Measurements from ENCODE around the gene ZNF281. TPM values are rescaled to one million over a fixed set of nuclear protein-coding genes. Genes with fewer than 3 reads are reported as not detected.

ZNF281 gene
- total RNA-seq, 1 experiment from 2014 or later = 31.3 TPM

DNA sequence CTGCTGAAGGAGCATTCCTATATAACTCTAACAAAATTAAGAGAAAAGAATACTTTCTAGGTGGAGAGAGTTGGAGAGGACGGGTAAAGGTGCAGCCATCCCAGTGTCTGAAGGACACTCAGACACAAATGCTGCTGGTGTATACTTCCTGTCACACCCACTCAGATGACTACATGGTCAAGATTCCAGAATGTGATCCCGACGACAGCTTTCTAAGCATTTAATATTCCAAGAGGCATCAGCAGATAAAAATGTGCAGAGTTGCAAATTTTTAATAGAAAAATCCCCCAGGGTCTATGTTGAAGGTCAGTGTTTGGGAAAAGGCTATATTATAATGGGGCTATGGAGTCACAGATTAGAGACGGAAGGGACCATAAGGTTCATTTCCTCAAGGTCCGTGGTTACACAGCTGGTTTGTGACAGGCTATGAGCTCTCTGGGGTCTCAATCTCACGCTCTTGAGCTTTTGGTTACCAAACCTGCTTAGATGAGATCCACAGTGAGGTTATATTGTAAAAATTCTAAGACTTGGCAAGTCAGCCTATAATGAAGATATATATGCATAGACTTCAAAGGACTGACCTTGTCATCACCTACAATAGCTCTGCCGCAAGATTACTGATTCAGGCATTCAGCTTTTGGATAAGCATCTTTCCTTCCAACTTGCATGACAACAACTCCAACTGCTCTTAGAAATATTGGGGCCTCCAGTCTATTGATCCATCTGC lies 35.1 kb downstream of the ZNF281 start:
- Mint-ChIP-seq H3K4me1 (ENCODE audit: low read depth, unreplicated experiment) (peaks cover 56% of the 10 kb centered on the region), H3K9me3 (ENCODE audit: unreplicated experiment) (peaks cover 25% of the 10 kb centered on the region), H3K27ac (ENCODE audit: unreplicated experiment) (peak overlapping the region; percentile 54), H3K4me3 (ENCODE audit: unreplicated experiment) (peak overlapping the region; percentile 67), H3K27me3 (ENCODE audit: insufficient read depth, unreplicated experiment) (no peaks in the 10 kb centered on the region), H3K36me3 (ENCODE audit: insufficient read depth, unreplicated experiment) (no peaks in the 10 kb centered on the region)
- H3K9me3 ChIP-seq = no peaks in the 10 kb centered on the region
- intact Hi-C loops (cut with micrococcal nuclease; ENCODE audit: unreplicated experiment) = loop anchor here (5.0 kb wide), 2 partner anchors 93 to 347 kb away; partner anchors contain the start of gene NR5A2
- ChIA-PET POLR2A (no interaction called here), CTCF (no interaction called here)
- H3K36me3 ChIP-seq (ENCODE audit: control insufficient read depth, insufficient read depth, low read length) = no peaks in the 10 kb centered on the region; the same call in 1 of the 2 replicates
- H3K27me3 ChIP-seq (replicated peaks; ENCODE audit: control insufficient read depth, insufficient read depth, low read length) = no peaks in the 10 kb centered on the region
- H3K4me3 ChIP-seq (ENCODE audit: low read depth, low read length) = no peak overlapping the region
- no TSS peak for BruUV-seq (replicated peaks)
- H3K4me1 ChIP-seq = peaks cover 58% of the 10 kb centered on the region
- DNase-seq = no peak
- TF ChIP-seq, protein P1, sequence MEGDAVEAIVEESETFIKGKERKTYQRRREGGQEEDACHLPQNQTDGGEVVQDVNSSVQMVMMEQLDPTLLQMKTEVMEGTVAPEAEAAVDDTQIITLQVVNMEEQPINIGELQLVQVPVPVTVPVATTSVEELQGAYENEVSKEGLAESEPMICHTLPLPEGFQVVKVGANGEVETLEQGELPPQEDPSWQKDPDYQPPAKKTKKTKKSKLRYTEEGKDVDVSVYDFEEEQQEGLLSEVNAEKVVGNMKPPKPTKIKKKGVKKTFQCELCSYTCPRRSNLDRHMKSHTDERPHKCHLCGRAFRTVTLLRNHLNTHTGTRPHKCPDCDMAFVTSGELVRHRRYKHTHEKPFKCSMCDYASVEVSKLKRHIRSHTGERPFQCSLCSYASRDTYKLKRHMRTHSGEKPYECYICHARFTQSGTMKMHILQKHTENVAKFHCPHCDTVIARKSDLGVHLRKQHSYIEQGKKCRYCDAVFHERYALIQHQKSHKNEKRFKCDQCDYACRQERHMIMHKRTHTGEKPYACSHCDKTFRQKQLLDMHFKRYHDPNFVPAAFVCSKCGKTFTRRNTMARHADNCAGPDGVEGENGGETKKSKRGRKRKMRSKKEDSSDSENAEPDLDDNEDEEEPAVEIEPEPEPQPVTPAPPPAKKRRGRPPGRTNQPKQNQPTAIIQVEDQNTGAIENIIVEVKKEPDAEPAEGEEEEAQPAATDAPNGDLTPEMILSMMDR (IDR thresholded peaks at IDR 0.05; ENCODE audit: insufficient read depth in 1 of 2, low read depth in 1 of 2, low read length in 1 of 2, severe bottlenecking in 1 of 2, unreplicated experiment in 1 of 2) = no peak

DNA sequence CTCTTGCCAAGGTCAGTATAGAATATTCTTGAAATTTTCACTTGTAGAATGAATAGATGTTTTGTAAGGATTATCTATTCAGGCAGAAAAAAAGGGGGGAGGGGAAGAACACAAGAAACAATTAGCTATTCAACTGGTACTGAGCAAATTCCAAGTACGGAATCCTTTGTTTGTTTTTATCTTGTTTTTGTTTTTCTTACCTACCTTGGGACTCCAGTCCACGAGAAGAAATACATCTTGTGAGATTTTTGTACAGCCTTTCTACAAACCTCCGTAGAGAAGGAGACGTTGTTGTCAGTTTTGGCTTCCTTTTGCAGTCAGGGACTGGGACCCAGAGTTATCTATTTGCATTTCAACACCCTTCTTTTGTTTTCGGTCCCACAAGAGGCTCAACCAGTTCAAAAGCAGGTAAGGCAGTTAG lies 36.0 kb downstream of the ZNF281 start:
- no peaks in the 10 kb centered on the region for H3K36me3 Mint-ChIP-seq (ENCODE audit: insufficient read depth, unreplicated experiment)
- BruUV-seq (replicated peaks) = no TSS peak
- peaks cover 59% of the 10 kb centered on the region for H3K4me1 ChIP-seq
- no peaks in the 10 kb centered on the region for H3K9me3 ChIP-seq
- ChIA-PET CTCF (no interaction called here), POLR2A (no interaction called here)
- peak overlapping the region; percentile 54 for H3K27ac Mint-ChIP-seq (ENCODE audit: unreplicated experiment)
- intact Hi-C loops (cut with micrococcal nuclease; ENCODE audit: unreplicated experiment) = loop anchor here (5.0 kb wide), 2 partner anchors 93 to 347 kb away; partner anchors contain the start of gene NR5A2
- H3K36me3 ChIP-seq (ENCODE audit: control insufficient read depth, insufficient read depth, low read length) = no peaks in the 10 kb centered on the region; the same call in 1 of the 2 replicates
- TF ChIP-seq, protein P1 (IDR thresholded peaks at IDR 0.05; ENCODE audit: insufficient read depth in 1 of 2, low read depth in 1 of 2, low read length in 1 of 2, severe bottlenecking in 1 of 2, unreplicated experiment in 1 of 2) = no peak
- H3K4me3 ChIP-seq (ENCODE audit: low read depth, low read length) = no peak overlapping the region
- no peaks in the 10 kb centered on the region for H3K27me3 Mint-ChIP-seq (ENCODE audit: insufficient read depth, unreplicated experiment)
- peak overlapping the region; percentile 67 for H3K4me3 Mint-ChIP-seq (ENCODE audit: unreplicated experiment)
- peaks cover 66% of the 10 kb centered on the region for H3K4me1 Mint-ChIP-seq (ENCODE audit: low read depth, unreplicated experiment)
- H3K9me3 Mint-ChIP-seq (ENCODE audit: unreplicated experiment) = peaks cover 25% of the 10 kb centered on the region
- DNase-seq = peak in 1 of 2 experiments; percentile 45
- H3K27me3 ChIP-seq (replicated peaks; ENCODE audit: control insufficient read depth, insufficient read depth, low read length) = no peaks in the 10 kb centered on the region

GRCh38 chr1:200372885-200373181 lies 37.0 kb downstream of the ZNF281 start:
- ChIA-PET CTCF (interaction anchor here (0.5 to 1.9 kb wide), 2 partner anchors 116 to 690 kb away, joined by 4 to 6 read pairs; no protein-coding TSS in a partner anchor), POLR2A (interaction anchor here (0.5 kb wide), 1 partner anchor 84 kb away, joined by 6 read pairs; no protein-coding TSS in a partner anchor)
- Mint-ChIP-seq H3K27ac (ENCODE audit: unreplicated experiment) (peak overlapping the region; percentile 66), H3K9me3 (ENCODE audit: unreplicated experiment) (peaks cover 25% of the 10 kb centered on the region), H3K27me3 (ENCODE audit: insufficient read depth, unreplicated experiment) (no peaks in the 10 kb centered on the region), H3K4me3 (ENCODE audit: unreplicated experiment) (peak overlapping the region; percentile 45), H3K36me3 (ENCODE audit: insufficient read depth, unreplicated experiment) (no peaks in the 10 kb centered on the region), H3K4me1 (ENCODE audit: low read depth, unreplicated experiment) (peaks cover 75% of the 10 kb centered on the region)
- no TSS peak for BruUV-seq (replicated peaks)
- no peaks in the 10 kb centered on the region for H3K9me3 ChIP-seq
- H3K36me3 ChIP-seq (ENCODE audit: control insufficient read depth, insufficient read depth, low read length) = no peaks in the 10 kb centered on the region; the same call in 1 of the 2 replicates
- H3K4me1 ChIP-seq = peaks cover 66% of the 10 kb centered on the region
- DNase-seq = peak in 1 of 2 experiments; percentile 21
- intact Hi-C loops (cut with micrococcal nuclease; ENCODE audit: unreplicated experiment) = loop anchor here (1.0 to 5.0 kb wide), 7 partner anchors 36 to 346 kb away; partner anchors contain the start of genes NR5A2 and ZNF281
- no peak overlapping the region for H3K4me3 ChIP-seq (ENCODE audit: low read depth, low read length)
- TF ChIP-seq, protein P1 (IDR thresholded peaks at IDR 0.05; ENCODE audit: insufficient read depth in 1 of 2, low read depth in 1 of 2, low read length in 1 of 2, severe bottlenecking in 1 of 2, unreplicated experiment in 1 of 2) = no peak
- no peaks in the 10 kb centered on the region for H3K27me3 ChIP-seq (replicated peaks; ENCODE audit: control insufficient read depth, insufficient read depth, low read length)
